ENCODE data around the gene RALGPS1. TPM values are rescaled to one million over a fixed set of nuclear protein-coding genes. Genes with fewer than 3 reads are reported as not detected.

Gene RALGPS1
- total and polyA plus RNA-seq, 2 of the 13 experiments (the other 11 are each of a cell fraction or from before 2014, with no cell fraction given): 3.7 to 6.5 TPM

GRCh38 chr9:127020036-127020801 is 105.6 kb downstream of the RALGPS1 start:
- CTCF ChIA-PET (ENCODE audit: low intra/inter-chr PET ratio, low total read pairs): no interaction called here
- BruUV-seq (replicated peaks): no TSS peak
- no peaks in the 10 kb centered on the region for H3K36me3 ChIP-seq (replicated peaks in 1 of 2; ENCODE audit: control insufficient read depth in 1 of 2, insufficient read depth in 2 of 2, low read length in 2 of 2)
- no peak overlapping the region for H3K9ac ChIP-seq (ENCODE audit: insufficient read depth, low read depth, low read length)
- POLR2A ChIA-PET: no interaction called here
- ATAC-seq: no peak
- H3K4me2 ChIP-seq (ENCODE audit: low read depth, low read length): no peak overlapping the region
- intact Hi-C loops (cut with micrococcal nuclease; ENCODE audit: unreplicated experiment): no loop called here
- H3K27me3 ChIP-seq (ENCODE audit: control insufficient read depth in 1 of 2, insufficient read depth in 2 of 2, low read length in 2 of 2): no peaks in the 10 kb centered on the region
- H3K4me3 ChIP-seq (replicated peaks in 1 of 3; ENCODE audit: insufficient read depth in 1 of 3, low read depth in 2 of 3, low read length in 3 of 3): no peak overlapping the region
- no peak for TF ChIP-seq ZSCAN25 (CRISPR knock-in tag; IDR thresholded peaks at IDR 0.05)
- peak; percentile 60 for TF ChIP-seq MAFF (IDR thresholded peaks at IDR 0.05; ENCODE audit: low read depth, low read length)
- TF ChIP-seq MAFK (conservative IDR thresholded peaks at IDR 0.05 in 1 of 2, IDR thresholded peaks at IDR 0.05 in 1 of 2; ENCODE audit: low read length in 2 of 2): peak; percentile 46 to 67
- in situ Hi-C loops (cut with HindIII; ENCODE audit: extremely low pct_ligation_motif_present, low pct_unique_long_range_greater_than_20kb): no loop called here
- no peaks in the 10 kb centered on the region for H3K79me2 ChIP-seq (ENCODE audit: insufficient read depth, low read length)
- no peak for DNase-seq (ENCODE audit: low spot score)
- H3K9me3 ChIP-seq (ENCODE audit: low read length): no peaks in the 10 kb centered on the region
- H4K20me1 ChIP-seq (ENCODE audit: insufficient read depth, low read length): no peaks in the 10 kb centered on the region
- FAIRE-seq: no peak
- H2AFZ ChIP-seq (ENCODE audit: low read length): no peak overlapping the region
- WGBS (ENCODE audit: low lambda C conversion rate): 80% methylated on average over 4 of the region's 4 CpGs
- no peaks in the 10 kb centered on the region for H3K4me1 ChIP-seq (ENCODE audit: insufficient read depth, low read length)
- no peak overlapping the region for H3K27ac ChIP-seq (ENCODE audit: extremely low read length, insufficient read depth, low read length)

- Histone ChIP-seq H3K4me2 (ENCODE audit: low read depth, low read length) (no peak overlapping the region), H3K9ac (ENCODE audit: insufficient read depth, low read depth, low read length) (no peak overlapping the region), H3K27ac (ENCODE audit: extremely low read length, insufficient read depth, low read length) (no peak overlapping the region), H3K9me3 (ENCODE audit: low read length) (no peaks in the 10 kb centered on the region), H3K4me3 (replicated peaks in 1 of 3; ENCODE audit: insufficient read depth in 1 of 3, low read depth in 2 of 3, low read length in 3 of 3) (no peak overlapping the region), H4K20me1 (ENCODE audit: insufficient read depth, low read length) (no peaks in the 10 kb centered on the region), H3K27me3 (ENCODE audit: control insufficient read depth in 1 of 2, insufficient read depth in 2 of 2, low read length in 2 of 2) (no peaks in the 10 kb centered on the region), H2AFZ (ENCODE audit: low read length) (no peak overlapping the region), H3K36me3 (replicated peaks in 1 of 2; ENCODE audit: control insufficient read depth in 1 of 2, insufficient read depth in 2 of 2, low read length in 2 of 2) (no peaks in the 10 kb centered on the region), H3K79me2 (ENCODE audit: insufficient read depth, low read length) (no peaks in the 10 kb centered on the region), H3K4me1 (ENCODE audit: insufficient read depth, low read length) (no peaks in the 10 kb centered on the region)
- DNase-seq (ENCODE audit: low spot score): no peak
- BruUV-seq (replicated peaks): no TSS peak
- FAIRE-seq: no peak
- CTCF ChIA-PET (ENCODE audit: low intra/inter-chr PET ratio, low total read pairs): no interaction called here
- in situ Hi-C loops (cut with HindIII; ENCODE audit: extremely low pct_ligation_motif_present, low pct_unique_long_range_greater_than_20kb) (no loop called here), intact Hi-C loops (cut with micrococcal nuclease; ENCODE audit: unreplicated experiment) (no loop called here)
- no peak for ATAC-seq
- POLR2A ChIA-PET: no interaction called here
- TF ChIP-seq RORA (CRISPR knock-in tag; IDR thresholded peaks at IDR 0.05) (no peak), ZNF629 (CRISPR knock-in tag; conservative IDR thresholded peaks at IDR 0.05) (peak; percentile 52)
These were observed 106.2 kb downstream of the RALGPS1 start for GRCh38 chr9:127020802-127021078.

All from HepG2 (cell line).